GM12891 (cell line): ENCODE measurements around the gene CCDC33.

ENCODE experiments used
- PAX5 ChIP-seq: IDR thresholded peaks from 2 replicates; pipeline ENCODE4 v1.6.1; 2011; ENCODE audit warnings: low read length, moderate library complexity, mild to moderate bottlenecking; ENCODE audit not compliant: insufficient read depth, severe bottlenecking
- POLR2AphosphoS5 ChIP-seq: IDR thresholded peaks from 2 replicates; pipeline ENCODE4 v1.6.1; 2011; ENCODE audit warnings: low read depth, low read length, control low read depth
- TAF1 ChIP-seq: IDR thresholded peaks from 2 replicates; pipeline ENCODE4 v1.6.1; 2011; ENCODE audit warnings: low read depth, low read length, control low read depth

DNA sequence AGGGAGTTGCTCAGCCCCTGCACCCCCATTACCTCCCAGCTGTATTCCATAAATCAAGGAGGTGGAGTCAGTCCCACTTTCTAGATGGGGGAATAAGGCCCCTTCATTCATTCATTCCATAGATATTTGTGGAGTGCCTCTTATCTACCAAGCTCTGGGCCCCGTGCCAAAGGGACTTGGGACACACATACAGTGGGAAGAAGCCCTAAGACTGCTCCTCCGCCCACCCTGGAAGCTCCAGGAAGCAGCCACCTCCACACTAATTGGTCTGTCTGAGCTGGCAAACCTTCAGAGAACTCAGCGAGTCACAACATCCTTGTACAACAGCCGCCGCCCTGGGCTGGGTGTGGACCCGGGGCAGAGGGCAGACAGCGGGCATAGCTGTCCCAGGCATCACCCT lies 40.0 kb upstream of the CCDC33 start:
- no peak for TF ChIP-seq TAF1
- no peak for TF ChIP-seq POLR2AphosphoS5
- TF ChIP-seq PAX5 = no peak
